VCaP (cell line): ENCODE data around the gene ARHGAP22.

Source experiments
- H3K27ac ChIP-seq: fragments of 450-650 bp; 2 replicates; pipeline ENCODE4 v1.5.1; 2017
- TF ChIP-seq, protein P1 (sequence below): fragments of 450-650 bp; conservative IDR thresholded peaks from 2 replicates; pipeline ENCODE4 v1.5.1; 2017; ENCODE audit warnings: mild to moderate bottlenecking, moderate library complexity

The ARHGAP22 gene

DNA sequence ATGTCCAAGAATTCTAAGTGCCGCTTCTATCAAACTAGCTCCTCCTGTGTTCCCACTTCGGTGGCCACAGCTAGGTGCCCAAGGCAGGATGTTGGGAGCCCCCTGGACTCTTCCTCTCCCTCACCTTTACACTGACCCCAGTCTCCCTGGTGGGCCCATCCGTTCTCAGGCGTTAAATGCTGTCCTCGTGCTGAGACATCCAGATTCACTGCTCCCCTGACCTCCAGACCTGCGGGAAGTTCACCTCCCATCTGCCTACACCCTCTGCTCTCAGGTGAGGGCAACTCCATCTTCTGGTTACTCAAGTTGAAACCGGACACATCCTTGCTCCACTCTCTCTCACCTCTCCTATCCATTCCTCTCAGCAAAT is 114.3 kb downstream of the ARHGAP22 start:
- TF ChIP-seq, protein P1, sequence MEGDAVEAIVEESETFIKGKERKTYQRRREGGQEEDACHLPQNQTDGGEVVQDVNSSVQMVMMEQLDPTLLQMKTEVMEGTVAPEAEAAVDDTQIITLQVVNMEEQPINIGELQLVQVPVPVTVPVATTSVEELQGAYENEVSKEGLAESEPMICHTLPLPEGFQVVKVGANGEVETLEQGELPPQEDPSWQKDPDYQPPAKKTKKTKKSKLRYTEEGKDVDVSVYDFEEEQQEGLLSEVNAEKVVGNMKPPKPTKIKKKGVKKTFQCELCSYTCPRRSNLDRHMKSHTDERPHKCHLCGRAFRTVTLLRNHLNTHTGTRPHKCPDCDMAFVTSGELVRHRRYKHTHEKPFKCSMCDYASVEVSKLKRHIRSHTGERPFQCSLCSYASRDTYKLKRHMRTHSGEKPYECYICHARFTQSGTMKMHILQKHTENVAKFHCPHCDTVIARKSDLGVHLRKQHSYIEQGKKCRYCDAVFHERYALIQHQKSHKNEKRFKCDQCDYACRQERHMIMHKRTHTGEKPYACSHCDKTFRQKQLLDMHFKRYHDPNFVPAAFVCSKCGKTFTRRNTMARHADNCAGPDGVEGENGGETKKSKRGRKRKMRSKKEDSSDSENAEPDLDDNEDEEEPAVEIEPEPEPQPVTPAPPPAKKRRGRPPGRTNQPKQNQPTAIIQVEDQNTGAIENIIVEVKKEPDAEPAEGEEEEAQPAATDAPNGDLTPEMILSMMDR, result no peak
- no peak overlapping the region for H3K27ac ChIP-seq

DNA sequence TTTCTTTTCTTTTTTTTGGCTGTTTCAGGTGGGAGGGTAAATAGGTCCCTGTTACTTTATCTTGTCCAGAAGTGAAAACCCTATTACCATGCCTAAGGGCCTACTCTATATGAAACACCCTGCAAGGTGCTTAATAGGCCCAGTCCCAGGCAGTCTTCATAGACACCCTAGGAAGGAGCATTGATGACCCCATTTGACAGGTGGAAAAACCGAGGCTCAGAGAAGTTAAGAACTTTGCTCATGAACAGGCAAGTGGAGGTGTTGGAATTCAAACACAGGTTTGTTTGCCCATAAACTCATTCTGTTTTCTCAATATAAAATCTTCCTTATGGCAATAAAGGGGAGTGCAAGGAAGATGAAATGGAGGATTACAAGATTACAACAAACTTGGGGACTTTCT is 115.8 kb downstream of the ARHGAP22 start:
- no peak overlapping the region for H3K27ac ChIP-seq
- TF ChIP-seq, protein P1, result no peak

DNA sequence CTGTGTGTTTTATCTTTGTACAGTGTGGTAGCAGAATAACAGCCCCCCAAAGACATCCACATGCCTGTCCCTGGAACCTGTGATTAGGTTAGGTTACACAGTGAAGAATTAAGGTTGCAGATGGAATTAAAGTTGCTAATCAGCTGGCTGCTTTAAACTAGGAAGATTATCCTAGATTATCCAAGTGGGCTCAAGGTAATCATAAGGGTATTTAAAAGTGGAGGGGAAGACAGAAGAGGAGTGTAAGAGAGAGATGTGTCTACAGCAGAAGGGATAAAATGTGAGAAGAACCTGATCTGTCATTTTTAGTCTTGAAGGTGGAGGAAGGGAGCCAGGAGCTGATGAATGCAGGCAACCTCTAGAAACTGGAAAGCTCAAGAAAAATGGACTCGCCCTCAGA is 117.6 kb downstream of the ARHGAP22 start:
- no peak overlapping the region for H3K27ac ChIP-seq
- TF ChIP-seq, protein P1, result no peak

DNA sequence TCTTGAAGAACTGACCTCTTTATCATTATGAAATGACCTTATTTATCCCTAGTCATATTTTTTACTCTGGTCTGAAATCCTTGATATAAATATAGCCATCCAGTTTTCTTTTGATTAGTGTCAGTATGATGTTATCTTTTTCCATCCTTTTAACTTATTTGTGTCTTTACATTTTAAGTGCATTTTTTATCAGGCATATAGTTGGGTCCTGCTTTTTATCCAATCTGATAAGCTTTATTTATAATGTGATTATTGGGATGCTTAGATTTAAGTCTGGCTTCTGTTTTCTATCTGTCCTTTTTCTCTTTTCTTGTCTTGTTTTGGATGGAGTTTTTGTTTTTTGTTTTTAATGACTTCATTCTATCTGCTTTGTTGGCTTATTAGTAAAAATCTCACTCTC is 119.2 kb downstream of the ARHGAP22 start:
- no peak overlapping the region for H3K27ac ChIP-seq
- TF ChIP-seq, protein P1, result no peak

DNA sequence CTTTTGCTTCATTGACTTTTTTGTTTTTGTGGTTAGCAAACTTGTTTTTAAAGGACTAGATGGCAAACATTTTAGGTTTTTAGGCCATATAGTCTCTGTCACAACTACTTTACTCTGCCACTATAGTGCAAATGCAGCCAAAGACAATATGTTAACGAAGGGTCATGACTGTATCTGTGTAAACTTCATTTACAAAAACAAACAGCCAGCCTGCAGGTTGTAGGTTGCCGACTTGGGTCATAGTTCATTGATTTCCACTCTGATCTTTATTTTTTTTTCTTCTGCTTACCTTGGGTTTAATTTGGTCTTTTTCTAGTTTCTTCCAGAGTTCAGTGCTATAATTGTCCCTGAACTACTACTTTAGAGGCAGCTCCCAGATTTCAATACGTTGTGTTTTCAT is 120.0 kb downstream of the ARHGAP22 start:
- no peak overlapping the region for H3K27ac ChIP-seq
- TF ChIP-seq, protein P1, result no peak

DNA sequence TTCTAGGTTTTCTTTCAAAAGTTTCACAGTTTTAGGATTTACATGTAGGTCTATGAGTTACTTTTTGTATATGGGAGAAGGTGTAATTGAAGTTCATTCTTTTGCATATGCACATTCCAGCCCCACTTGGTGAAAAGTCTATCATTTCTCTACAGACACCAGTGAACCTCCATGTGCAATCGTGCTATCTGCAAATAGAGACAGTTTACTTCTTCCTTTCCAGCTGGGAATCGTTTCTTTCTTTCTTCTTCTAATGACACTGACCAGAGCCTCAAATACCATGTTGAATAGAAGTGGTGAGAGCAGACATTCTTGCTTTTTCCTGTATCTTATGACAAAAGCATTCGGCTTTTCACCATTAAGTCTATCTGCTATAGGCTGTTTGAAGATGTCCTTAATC is 122.7 kb downstream of the ARHGAP22 start:
- TF ChIP-seq, protein P1, result no peak
- H3K27ac ChIP-seq, result no peak overlapping the region

DNA sequence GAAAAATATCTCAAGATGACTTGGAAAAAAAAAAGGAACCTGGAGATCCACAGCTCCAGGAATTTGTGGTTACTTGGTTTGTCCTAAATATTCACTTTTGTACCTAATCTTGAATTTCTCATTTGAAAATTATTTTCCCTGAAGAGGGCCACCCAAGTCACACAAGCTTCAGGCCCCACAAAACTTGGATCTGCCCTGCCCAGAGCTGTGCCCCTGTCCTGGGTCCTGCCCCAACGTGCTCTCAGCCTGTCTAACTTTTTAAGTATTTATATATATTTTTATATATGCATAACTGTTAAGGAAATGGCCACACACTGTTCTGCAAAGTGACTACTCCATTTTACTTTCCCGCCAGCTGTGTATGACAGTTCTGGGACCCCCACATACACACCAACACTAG is 123.5 kb downstream of the ARHGAP22 start:
- H3K27ac ChIP-seq, result no peak overlapping the region
- TF ChIP-seq, protein P1, result no peak
